Kidney glomerular epithelial cell (primary cell): ENCODE data around the gene DDX56.
"Not testable (repeated sequence)": the region's sequence is repeated elsewhere in the genome, so short reads cannot be mapped to it uniquely, and the experiment has no call there.

Source experiments
- DNase-seq: peaks from one replicate; lab custom pipeline; 2025; lab: John Stamatoyannopoulos, UW

Gene DDX56

GRCh38 chr7:44563171-44563679 lies 10.5 kb downstream of the DDX56 start:
- no peak for DNase-seq

- DNase-seq: not testable (repeated sequence)
Measured at GRCh38 chr7:44562622-44562962, 11.1 kb downstream of the DDX56 start.

- no peak for DNase-seq
Measured at GRCh38 chr7:44561962-44562621, 11.6 kb downstream of the DDX56 start.

GRCh38 chr7:44561481-44561880 lies 12.2 kb downstream of the DDX56 start:
- no peak for DNase-seq

- DNase-seq: no peak
Measured at GRCh38 chr7:44559485-44559884, 14.2 kb downstream of the DDX56 start.

- DNase-seq: no peak
Measured at GRCh38 chr7:44557485-44557884, 16.2 kb downstream of the DDX56 start.

GRCh38 chr7:44555350-44555749 lies 18.4 kb downstream of the DDX56 start:
- DNase-seq: no peak

GRCh38 chr7:44552473-44553005 lies 21.2 kb downstream of the DDX56 start:
- DNase-seq: not testable (repeated sequence)

- DNase-seq: no peak
Measured at GRCh38 chr7:44549457-44549856, 24.3 kb downstream of the DDX56 start.

GRCh38 chr7:44548893-44549292 lies 24.8 kb downstream of the DDX56 start:
- DNase-seq: no peak

GRCh38 chr7:44547536-44548231 lies 26.0 kb downstream of the DDX56 start:
- no peak for DNase-seq

- no peak for DNase-seq
Measured at GRCh38 chr7:44541876-44542610, 31.7 kb downstream of the DDX56 start.

- DNase-seq: no peak
Measured at GRCh38 chr7:44541028-44541869, 32.5 kb downstream of the DDX56 start, which contains the start of gene NPC1L1. TSS of gene NPC1L1 (minus strand) at chr7:44541330. CDS start at chr7:44541259, 71 bp downstream.

- no peak for DNase-seq
Measured at GRCh38 chr7:44540592-44541027, 33.1 kb downstream of the DDX56 start.

- no peak for DNase-seq
Measured at GRCh38 chr7:44539669-44540506, 33.8 kb downstream of the DDX56 start.

GRCh38 chr7:44538798-44539668 lies 34.7 kb downstream of the DDX56 start:
- no peak for DNase-seq

- DNase-seq: no peak
Measured at GRCh38 chr7:44538093-44538797, 35.5 kb downstream of the DDX56 start.

- DNase-seq: no peak
Measured at GRCh38 chr7:44537442-44537841, 36.3 kb downstream of the DDX56 start.

GRCh38 chr7:44536090-44536489 lies 37.6 kb downstream of the DDX56 start:
- no peak for DNase-seq
